GM18951 (cell line): ENCODE measurements around the gene MON2.

Experiments used
- POLR2A ChIP-seq: IDR thresholded peaks from 4 replicates; pipeline ENCODE4 v1.6.1; 2011; ENCODE audit warnings: mild to moderate bottlenecking; ENCODE audit not compliant: insufficient read length, insufficient read depth; ENCODE audit errors: extremely low read depth
- in situ Hi-C: fragments of 300-500 bp; cut with MboI; formaldehyde crosslinking; loops from one replicate; pipeline ENCODE4 v1.12.0; 2022; ENCODE audit warnings: low sequenced_read_pairs, mixed read lengths, inconsistent platforms; ENCODE audit not compliant: unreplicated experiment

MON2 gene

DNA sequence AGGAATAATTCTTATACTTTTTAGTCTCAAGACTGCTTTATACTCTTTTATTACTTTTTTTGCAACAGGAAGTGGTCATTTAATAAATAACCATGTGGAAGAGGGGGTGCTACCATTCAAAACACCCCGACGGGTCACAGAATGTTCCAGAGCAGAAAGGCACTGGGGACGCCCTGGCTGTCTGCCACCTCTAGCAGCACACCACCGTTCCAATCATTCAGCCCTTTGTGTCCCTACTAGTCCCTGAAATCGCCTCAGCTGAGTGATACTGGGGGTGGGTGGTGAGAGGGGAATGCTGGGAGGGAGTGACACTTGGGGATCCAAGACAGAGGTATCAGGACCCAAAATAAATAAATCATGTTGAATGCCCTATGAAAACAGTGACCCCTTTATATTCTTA lies 52.4 kb downstream of the MON2 start:
- TF ChIP-seq POLR2A = no peak
- in situ Hi-C loops = no loop called here

DNA sequence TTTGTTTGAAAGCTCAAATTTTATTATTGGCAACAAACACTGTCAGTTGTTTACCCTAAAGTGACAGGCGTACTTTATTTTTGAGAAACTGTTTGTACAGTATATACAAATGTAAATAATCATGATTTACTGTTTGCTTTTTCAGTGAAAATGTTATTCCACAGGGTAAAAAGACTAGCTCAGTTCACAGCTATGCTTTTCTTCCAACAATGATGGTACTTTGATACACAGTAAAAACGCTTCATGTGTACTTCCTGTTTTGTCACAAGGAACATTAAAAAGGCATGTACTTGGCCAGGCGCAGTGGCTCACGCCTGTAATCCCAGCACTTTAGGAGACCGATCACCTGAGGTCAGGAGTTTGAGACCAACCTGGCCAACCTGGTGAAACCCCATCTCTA lies 53.7 kb downstream of the MON2 start:
- in situ Hi-C loops = no loop called here
- no peak for TF ChIP-seq POLR2A

GRCh38 chr12:62522984-62523383 lies 56.4 kb downstream of the MON2 start:
- no peak for TF ChIP-seq POLR2A
- in situ Hi-C loops = no loop called here

DNA sequence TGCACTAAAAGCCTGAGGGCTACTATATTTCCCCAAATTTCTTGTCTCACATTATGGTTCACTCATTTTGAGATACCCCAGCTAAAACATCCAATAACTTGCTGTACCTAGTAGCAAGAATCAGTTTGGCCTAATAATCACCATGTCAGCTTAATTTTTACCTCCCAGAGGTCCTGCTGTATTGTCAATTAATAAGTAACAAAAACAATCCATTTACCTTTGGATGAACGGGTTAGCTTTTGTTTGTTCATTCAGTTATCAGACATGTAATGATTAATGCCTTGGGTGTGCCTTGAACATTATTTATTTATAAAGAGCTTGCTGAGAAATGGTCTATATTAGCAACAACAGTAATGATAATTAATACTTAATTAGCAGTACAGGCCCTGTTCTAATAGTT lies 57.0 kb downstream of the MON2 start:
- in situ Hi-C loops = no loop called here

GRCh38 chr12:62525271-62525670 lies 58.6 kb downstream of the MON2 start:
- in situ Hi-C loops = no loop called here

More for the DNA sequence above, 57.0 kb downstream of the MON2 start:
- no peak for TF ChIP-seq POLR2A

DNA sequence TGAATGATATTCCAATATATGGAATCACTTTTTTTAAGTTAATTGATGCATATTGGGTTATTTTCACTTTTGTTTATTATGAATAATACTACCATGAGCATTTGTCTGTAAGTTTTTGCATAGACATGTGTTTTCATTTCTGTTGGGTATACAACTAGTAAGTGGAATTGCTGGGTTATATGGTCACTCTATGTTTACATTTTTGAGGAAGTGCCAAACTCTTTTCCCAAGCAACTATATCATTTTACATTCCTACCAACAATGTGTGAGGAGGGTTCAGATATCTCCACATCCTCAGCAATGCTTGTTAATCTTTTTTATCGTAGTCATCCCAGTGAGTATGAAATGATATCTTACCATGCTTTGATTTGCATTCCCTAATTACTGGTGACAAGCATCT lies 64.0 kb downstream of the MON2 start:
- TF ChIP-seq POLR2A = no peak
- in situ Hi-C loops = no loop called here

More at GRCh38 chr12:62525271-62525670, 58.6 kb downstream of the MON2 start:
- no peak for TF ChIP-seq POLR2A

- in situ Hi-C loops = no loop called here
- TF ChIP-seq POLR2A = no peak
Measured at GRCh38 chr12:62532333-62532732, 65.7 kb downstream of the MON2 start.

GRCh38 chr12:62533087-62533754 lies 66.6 kb downstream of the MON2 start:
- TF ChIP-seq POLR2A = no peak
- in situ Hi-C loops = no loop called here

GRCh38 chr12:62533755-62534107 lies 67.1 kb downstream of the MON2 start:
- in situ Hi-C loops = no loop called here
- no peak for TF ChIP-seq POLR2A

- in situ Hi-C loops = no loop called here
- no peak for TF ChIP-seq POLR2A
Measured at GRCh38 chr12:62536546-62536945, 69.9 kb downstream of the MON2 start.

DNA sequence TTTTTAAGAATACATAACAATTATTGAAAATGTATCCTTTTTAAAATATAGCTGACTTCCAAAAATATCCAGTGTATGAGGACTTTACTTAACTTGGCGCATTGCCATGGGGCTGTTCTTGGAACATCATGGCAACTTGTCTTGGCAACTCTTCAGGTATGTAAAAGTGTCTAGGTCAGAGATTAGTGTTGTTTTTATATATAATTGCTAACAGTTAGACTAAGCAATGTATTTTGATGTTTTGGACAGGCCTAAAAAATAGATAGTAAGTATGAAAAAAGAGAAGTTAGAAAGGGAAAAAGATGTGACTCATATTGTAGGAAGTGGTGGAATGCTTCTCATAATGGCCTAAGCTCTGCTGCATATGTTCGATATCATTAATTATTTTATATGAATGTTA lies 70.9 kb downstream of the MON2 start:
- in situ Hi-C loops = no loop called here
- TF ChIP-seq POLR2A = no peak

- in situ Hi-C loops = no loop called here
Measured at GRCh38 chr12:62540354-62540753, 73.7 kb downstream of the MON2 start.

GRCh38 chr12:62542814-62543213 lies 76.2 kb downstream of the MON2 start:
- TF ChIP-seq POLR2A = no peak
- in situ Hi-C loops = no loop called here

More at GRCh38 chr12:62540354-62540753, 73.7 kb downstream of the MON2 start:
- TF ChIP-seq POLR2A = no peak

DNA sequence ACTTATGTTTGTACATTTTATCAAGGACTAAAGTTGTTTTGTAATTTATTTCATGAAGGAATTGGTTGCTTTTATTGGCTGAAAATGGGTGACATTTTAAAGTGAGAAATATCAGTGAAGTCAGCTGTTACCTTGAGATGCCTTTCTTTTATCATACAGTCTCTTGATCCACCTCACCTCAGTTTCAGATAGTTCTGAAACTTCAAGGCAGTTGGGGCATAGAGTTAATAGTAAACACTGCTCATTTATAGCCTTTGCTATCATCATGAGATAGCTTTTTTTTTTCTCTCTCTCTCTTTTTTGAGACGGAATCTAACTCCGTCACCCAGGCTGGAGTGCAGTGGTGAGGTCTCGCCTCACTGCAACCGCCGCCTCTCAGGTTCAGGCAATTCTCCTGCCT lies 76.7 kb downstream of the MON2 start:
- no peak for TF ChIP-seq POLR2A
- in situ Hi-C loops = no loop called here

DNA sequence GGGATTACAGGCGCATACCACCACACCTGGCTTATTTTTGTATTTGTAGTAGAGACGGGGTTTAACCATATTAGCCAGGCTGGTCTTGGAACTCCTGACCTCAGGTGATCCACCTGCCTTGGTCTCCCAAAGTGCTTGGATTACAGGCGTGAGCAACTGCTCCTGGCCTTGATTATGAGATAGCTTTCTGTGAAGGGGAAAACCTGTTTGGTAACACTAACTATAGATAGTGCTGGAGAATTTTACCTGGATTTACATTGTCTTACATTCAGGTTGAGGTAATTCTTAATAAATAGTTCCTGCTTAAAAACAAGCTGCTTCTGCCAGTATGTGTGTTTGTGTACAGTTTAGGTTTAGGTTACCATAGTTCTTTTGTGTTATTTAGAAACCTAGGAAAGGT lies 77.1 kb downstream of the MON2 start:
- in situ Hi-C loops = no loop called here
- no peak for TF ChIP-seq POLR2A
